Transverse colon (tissue), 4 donors: ENCODE measurements around the gene ARTN. TPM values are rescaled to one million over a fixed set of nuclear protein-coding genes. Genes with fewer than 3 reads are reported as not detected.

Experiments
- DNase-seq: peaks from one replicate; pipeline ENCODE4 v3.0.0-alpha.2; 2019
- H3K27ac ChIP-seq, 4 donors: fragments of 200-600 bp; sonication (generic); 2 replicates each; pipeline ENCODE4 v1.5.1; 2016 to 2018; ENCODE audit warnings: inconsistent platforms in 4 of 4
- H3K27me3 ChIP-seq: fragments of 200-600 bp; sonication (generic); 2 replicates; pipeline ENCODE4 v1.5.1; 2017; ENCODE audit warnings: inconsistent platforms
- H3K36me3 ChIP-seq, 4 donors: fragments of 200-600 bp; sonication (generic); 2 replicates each; pipeline ENCODE4 v1.5.1; 2017 to 2019; ENCODE audit warnings: inconsistent platforms in 4 of 4
- H3K4me1 ChIP-seq, 4 donors: fragments of 200-600 bp; sonication (generic); 2 replicates each; pipeline ENCODE4 v1.5.1; 2017 to 2020; ENCODE audit warnings: inconsistent platforms in 4 of 4
- H3K4me3 ChIP-seq, 4 donors: fragments of 200-600 bp; sonication (generic); 1 replicate in 1 of 4; 2 replicates in 3 of 4; pipeline versions ENCODE4 v1.5.1 to v1.6.1; 2017 to 2019; ENCODE audit warnings: inconsistent platforms in 4 of 4
- H3K9me3 ChIP-seq, 2 donors: fragments of 200-600 bp; sonication (generic); 2 replicates each; pipeline ENCODE4 v1.5.1; 2017 to 2019; ENCODE audit warnings: inconsistent platforms in 2 of 2
- EP300 ChIP-seq: sonication (generic); formaldehyde crosslinking; IDR thresholded peaks from one replicate; pipeline ENCODE4 v1.6.1; 2017; ENCODE audit warnings: antibody characterized with exemption, low read depth
- POLR2A ChIP-seq: fragments of 450-650 bp; IDR thresholded peaks from one replicate; pipeline ENCODE4 v1.6.1; 2016; ENCODE audit warnings: antibody characterized with exemption, mild to moderate bottlenecking, moderate library complexity
- POLR2AphosphoS5 ChIP-seq, 3 donors: sonication (generic); formaldehyde crosslinking; IDR thresholded peaks; one replicate each; pipeline ENCODE4 v1.6.1; 2016; ENCODE audit warnings: antibody characterized with exemption in 3 of 3
- WGBS, 2 donors: methylation state at CpG; one replicate each; pipeline ENCODE4 v1.1.5; 2018; ENCODE audit warnings: low coverage in 1 of 2; 5-methylcytosine and 5-hydroxymethylcytosine counted together
- in situ Hi-C, 4 donors: fragments of 200-750 bp; cut with MboI; loops; one replicate each; pipeline versions ENCODE4 v1.15.0 to v1.15.1; 2017; ENCODE audit warnings: low sequenced_read_pairs in 3 of 4, low pct_ligation_motif_present in 1 of 4, low pct_unique_long_range_greater_than_20kb in 1 of 4
- intact Hi-C: fragments of 100-400 bp; cut with DNase I; formaldehyde crosslinking; loops from one replicate; pipeline ENCODE4 v1.15.1; 2023; ENCODE audit warnings: low total_unique reads
- total RNA-seq, 4 donors: library from RNA; depleted of rRNA; stranded (reverse); fragments of >200 nt; gene quantifications; one replicate each; pipeline ENCODE4 v1.1.0, GENCODE V29; 2016
- TF ChIP-seq, protein P1 (sequence below), 5 experiments: fragments of 200-600 bp in 3 of 5; fragments of 450-650 bp in 2 of 5; sonication (generic) in 3 of 5; IDR thresholded peaks; 1 replicate in 2 of 5; 2 replicates in 3 of 5; pipeline ENCODE4 v1.5.1; 2016 to 2017; ENCODE audit warnings: antibody characterized with exemption in 5 of 5, inconsistent platforms in 3 of 5, mild to moderate bottlenecking in 2 of 5, moderate library complexity in 1 of 5

ARTN gene
- total RNA-seq, 4 donors from 2014 or later: 0.96 to 17.5 (median 1.9) TPM

DNA sequence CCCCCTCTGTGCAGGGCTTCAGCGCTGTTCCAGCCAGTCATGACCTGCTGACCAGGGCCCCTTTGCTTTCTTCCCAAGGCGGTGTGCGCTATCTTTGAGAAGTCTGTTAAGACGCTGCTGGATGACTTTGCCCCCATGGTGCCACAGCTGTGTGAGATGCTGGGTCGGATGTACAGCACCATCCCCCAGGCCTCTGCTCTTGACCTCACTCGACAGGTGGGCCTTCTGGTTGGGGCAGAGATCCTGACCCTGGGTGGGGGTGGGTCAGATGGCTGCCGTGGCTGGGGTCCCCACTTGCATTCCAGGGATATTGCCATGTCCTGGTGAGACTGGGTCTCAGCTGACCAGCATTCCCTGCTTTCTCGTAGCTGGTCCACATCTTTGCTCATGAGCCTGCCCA is 27.2 kb downstream of the ARTN start:
- peaks cover 0 to 14% (median 0%) of the 10 kb centered on the region in 4 donors for H3K36me3 ChIP-seq
- WGBS, 2 donors: 93% methylated on average over 7 of the region's 8 CpGs; no CpG with 5 or more reads in 1 of the 2 donors
- TF ChIP-seq POLR2AphosphoS5 (IDR thresholded peaks at IDR 0.05): no peak
- TF ChIP-seq, protein P1, sequence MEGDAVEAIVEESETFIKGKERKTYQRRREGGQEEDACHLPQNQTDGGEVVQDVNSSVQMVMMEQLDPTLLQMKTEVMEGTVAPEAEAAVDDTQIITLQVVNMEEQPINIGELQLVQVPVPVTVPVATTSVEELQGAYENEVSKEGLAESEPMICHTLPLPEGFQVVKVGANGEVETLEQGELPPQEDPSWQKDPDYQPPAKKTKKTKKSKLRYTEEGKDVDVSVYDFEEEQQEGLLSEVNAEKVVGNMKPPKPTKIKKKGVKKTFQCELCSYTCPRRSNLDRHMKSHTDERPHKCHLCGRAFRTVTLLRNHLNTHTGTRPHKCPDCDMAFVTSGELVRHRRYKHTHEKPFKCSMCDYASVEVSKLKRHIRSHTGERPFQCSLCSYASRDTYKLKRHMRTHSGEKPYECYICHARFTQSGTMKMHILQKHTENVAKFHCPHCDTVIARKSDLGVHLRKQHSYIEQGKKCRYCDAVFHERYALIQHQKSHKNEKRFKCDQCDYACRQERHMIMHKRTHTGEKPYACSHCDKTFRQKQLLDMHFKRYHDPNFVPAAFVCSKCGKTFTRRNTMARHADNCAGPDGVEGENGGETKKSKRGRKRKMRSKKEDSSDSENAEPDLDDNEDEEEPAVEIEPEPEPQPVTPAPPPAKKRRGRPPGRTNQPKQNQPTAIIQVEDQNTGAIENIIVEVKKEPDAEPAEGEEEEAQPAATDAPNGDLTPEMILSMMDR (IDR thresholded peaks at IDR 0.05): no peak
- TF ChIP-seq EP300: no peak
- no peak for TF ChIP-seq POLR2A

DNA sequence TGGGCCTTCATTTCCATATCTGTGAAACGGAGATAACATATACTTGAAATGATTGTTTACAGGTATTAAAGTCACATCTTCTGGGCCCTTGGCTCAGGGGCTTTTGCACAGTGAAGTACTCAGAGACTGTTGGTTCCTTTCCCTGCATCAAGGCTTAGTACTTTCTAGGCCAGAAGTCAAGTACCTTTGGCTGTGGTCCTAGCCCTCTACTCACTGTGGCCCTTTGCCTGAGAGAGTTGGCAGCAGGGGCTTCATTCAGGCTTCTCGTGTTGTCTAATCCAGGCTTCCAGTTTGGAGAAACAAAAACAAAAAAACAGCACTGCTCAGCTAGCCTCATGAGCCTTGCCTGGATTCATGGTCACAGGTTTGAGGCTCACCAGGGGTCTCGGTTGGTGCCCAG is 28.1 kb downstream of the ARTN start:
- intact Hi-C loops (no loop called here), in situ Hi-C loops (no loop called here)
- Histone ChIP-seq H3K4me1 (no peaks in the 10 kb centered on the region), H3K27me3 (no peaks in the 10 kb centered on the region), H3K27ac (no peak overlapping the region), H3K4me3 (no peak overlapping the region), H3K9me3 (no peaks in the 10 kb centered on the region), H3K36me3 (peaks cover 0 to 14% (median 0%) of the 10 kb centered on the region in 4 donors)
- DNase-seq: no peak
- TF ChIP-seq POLR2AphosphoS5 (IDR thresholded peaks at IDR 0.05): no peak
- TF ChIP-seq, protein P1 (IDR thresholded peaks at IDR 0.05): no peak
- TF ChIP-seq POLR2A: no peak
- TF ChIP-seq EP300: no peak
- 94% methylated on average over 3 of the region's 3 CpGs; no CpG with 5 or more reads in 1 of the 2 donors for whole genome bisulfite sequencing, 2 donors

More for the DNA sequence above, 27.2 kb downstream of the ARTN start:
- in situ Hi-C loops (no loop called here), intact Hi-C loops (no loop called here)
- Histone ChIP-seq H3K27me3 (no peaks in the 10 kb centered on the region), H3K4me3 (no peak overlapping the region), H3K9me3 (no peaks in the 10 kb centered on the region), H3K27ac (no peak overlapping the region), H3K4me1 (no peaks in the 10 kb centered on the region)
- DNase-seq: no peak

DNA sequence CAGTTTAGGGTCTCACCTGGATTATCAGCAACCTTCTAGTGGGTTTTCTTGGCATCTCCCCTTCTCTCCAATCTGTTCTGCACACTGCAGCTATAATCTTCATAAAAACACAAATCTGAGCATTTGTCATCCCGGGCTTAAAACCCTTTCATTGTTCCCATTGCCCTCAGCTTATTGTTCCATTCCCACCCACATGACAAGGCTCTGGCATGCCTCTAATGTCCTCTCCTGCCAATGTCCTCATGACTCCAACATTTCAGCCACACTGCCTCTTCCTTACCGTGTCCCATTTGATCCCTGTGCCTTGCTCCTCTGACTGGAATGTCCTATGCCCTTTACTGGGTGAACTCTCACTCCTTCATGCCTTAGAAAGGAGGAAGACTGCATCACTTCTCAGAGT is 28.7 kb downstream of the ARTN start:
- no peak overlapping the region for H3K27ac ChIP-seq
- intact Hi-C loops (no loop called here), in situ Hi-C loops (no loop called here)
- H3K4me1 ChIP-seq: no peaks in the 10 kb centered on the region
- TF ChIP-seq POLR2AphosphoS5 (IDR thresholded peaks at IDR 0.05) (no peak), POLR2A (no peak), EP300 (no peak)
- TF ChIP-seq, protein P1 (IDR thresholded peaks at IDR 0.05): no peak
- no peaks in the 10 kb centered on the region for H3K9me3 ChIP-seq
- peaks cover 0 to 14% (median 0%) of the 10 kb centered on the region in 4 donors for H3K36me3 ChIP-seq
- DNase-seq: no peak
- no peaks in the 10 kb centered on the region for H3K27me3 ChIP-seq
- WGBS, 2 donors: 85 to 100% methylated on average over 2 of the region's 2 CpGs
- no peak overlapping the region for H3K4me3 ChIP-seq

DNA sequence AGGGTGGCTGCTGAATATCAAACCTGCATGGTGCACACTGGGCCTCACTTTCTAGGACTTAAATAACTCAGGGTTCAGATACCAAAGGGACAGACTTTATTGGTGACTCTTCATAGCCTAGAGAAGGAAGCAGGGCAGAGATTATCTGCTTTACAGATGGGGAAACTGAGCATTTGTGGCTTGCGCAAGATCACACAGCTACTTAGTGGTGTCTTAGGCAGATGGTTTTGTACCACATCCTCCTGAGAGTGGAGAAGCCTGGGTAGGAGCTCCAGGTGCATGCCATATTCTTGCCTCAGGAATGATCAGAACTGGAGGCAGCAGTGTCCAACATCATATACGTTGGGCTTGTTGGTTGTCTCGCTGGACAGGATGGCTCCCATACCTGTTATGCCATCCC is 29.4 kb downstream of the ARTN start:
- in situ Hi-C loops: no loop called here
- Histone ChIP-seq H3K27me3 (no peaks in the 10 kb centered on the region), H3K9me3 (no peaks in the 10 kb centered on the region), H3K27ac (no peak overlapping the region), H3K4me3 (no peak overlapping the region), H3K36me3 (peaks cover 0 to 12% (median 0%) of the 10 kb centered on the region in 4 donors), H3K4me1 (no peaks in the 10 kb centered on the region)
- DNase-seq: no peak
- WGBS, 2 donors: 80 to 93% methylated on average over 1 to 3 of the region's 3 CpGs
- TF ChIP-seq EP300 (no peak), POLR2A (no peak), POLR2AphosphoS5 (IDR thresholded peaks at IDR 0.05) (no peak)
- TF ChIP-seq, protein P1 (IDR thresholded peaks at IDR 0.05): no peak
- intact Hi-C loops: no loop called here
